HG03354 (cell line): ENCODE data around the gene TINCR.
"Not testable (repeated sequence)": the region's sequence is repeated elsewhere in the genome, so short reads cannot be mapped to it uniquely, and the experiment has no call there.

Experiments used
- ATAC-seq: cut with Tn5 transposase; IDR thresholded peaks from one replicate; pipeline ENCODE4 v1.9.1; 2021; ENCODE audit warnings: mild to moderate bottlenecking; ENCODE audit not compliant: unreplicated experiment, poor library complexity, severe bottlenecking

The TINCR gene

DNA sequence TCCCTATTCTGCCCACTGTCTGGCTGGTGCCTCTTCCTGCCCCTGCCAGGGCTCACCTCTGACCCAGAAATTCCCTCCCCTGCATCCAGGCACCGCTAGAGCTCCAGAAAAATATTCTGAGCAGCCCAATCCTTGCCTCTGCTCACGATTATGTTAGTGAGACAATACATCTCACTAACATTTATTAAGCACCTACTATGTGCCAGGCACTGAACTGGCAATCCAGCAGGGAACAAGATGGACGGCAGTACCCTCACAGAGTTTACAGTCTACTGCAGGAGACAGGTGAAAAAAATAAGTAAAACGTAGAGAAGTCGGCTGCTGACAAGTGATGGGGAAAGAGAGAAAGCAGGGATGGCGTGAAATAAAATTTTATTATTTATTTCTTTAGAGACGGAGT is 5.5 kb downstream of the TINCR start:
- no peak for ATAC-seq

DNA sequence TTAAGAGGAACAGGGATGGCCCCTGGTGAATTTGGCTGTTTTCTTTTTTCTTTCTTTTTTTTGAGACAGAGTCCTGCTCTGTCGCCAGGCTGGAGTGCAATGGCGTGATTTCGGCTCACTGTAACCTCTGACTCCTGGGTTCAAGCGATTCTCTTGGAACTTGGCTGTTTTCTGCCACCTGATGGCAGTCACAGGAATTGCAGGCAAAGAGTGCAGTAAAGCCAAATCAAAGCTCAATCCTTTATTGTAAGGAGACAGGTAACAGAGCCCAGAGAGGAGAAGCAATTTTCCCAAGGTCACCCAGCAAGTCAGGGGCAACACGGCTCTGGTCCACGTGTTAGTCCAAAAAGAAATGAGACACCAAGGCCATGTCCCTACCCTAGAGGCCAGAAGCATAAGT is 6.2 kb downstream of the TINCR start:
- ATAC-seq = no peak

- no peak for ATAC-seq
These were observed 7.6 kb downstream of the TINCR start for GRCh38 chr19:5560156-5560555.

DNA sequence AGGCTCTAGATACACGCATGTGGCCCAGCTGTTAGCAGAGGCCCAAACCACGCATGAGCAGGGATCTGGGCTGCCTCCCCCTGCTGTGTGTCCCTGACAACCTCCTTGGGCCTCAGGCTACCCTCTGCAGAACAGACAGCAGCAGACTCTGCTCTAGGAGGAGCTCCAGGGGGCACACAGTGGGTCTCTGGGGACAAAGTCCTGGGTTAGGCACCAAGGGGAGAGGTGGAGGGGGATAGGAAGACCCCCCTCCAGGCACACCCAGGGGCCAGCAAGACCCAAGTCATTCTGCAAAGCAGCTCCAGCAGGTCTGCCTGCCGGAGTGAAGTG is 8.0 kb downstream of the TINCR start:
- ATAC-seq = no peak

DNA sequence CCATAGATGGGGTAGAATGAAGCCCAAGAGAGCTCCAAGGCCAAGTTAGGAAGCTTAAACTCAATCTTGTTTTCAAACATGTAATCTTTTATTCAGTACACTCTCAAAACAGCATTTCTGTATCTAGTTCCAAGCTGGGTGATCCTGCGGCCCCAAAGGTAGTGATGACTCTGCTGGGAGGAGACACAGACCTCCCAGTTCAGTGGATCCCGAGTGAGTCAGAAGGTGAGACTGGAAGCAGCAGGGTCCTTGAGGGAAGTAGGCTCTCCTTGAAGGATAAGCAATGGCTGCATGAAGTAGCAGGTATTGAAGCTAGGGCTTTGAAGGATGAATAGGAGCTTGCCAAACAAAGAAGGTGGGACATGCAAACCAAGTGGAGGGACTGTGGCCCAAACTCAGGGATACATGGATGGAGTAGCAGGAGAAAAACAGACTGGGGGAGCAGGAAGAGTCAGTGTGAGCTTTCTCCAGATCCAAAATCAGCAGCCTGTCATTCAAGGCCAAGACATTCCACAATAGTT is 9.6 kb downstream of the TINCR start:
- ATAC-seq = no peak

- ATAC-seq = no peak
These were observed 10.1 kb downstream of the TINCR start for GRCh38 chr19:5557691-5558090.

DNA sequence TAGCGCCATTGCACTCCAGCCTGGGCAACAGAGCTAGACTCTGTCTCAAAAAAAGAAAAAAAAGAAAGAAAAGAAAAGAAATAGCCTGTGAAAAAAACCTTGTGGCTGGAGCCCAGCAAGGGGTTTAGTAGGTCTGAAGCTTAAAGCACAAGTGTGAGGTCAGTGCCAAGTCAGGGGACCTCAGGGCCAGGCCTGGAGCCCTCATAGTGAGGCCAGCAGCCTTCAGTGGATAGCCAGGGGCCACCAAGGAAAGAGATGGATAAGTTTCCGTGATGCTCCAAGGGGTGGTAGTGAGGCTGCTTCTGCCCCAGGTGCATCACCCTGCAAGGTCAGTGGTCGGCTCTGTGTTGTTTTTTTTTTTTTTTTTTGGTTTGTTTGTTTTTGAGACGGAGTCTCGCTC is 12.9 kb downstream of the TINCR start:
- no peak for ATAC-seq

DNA sequence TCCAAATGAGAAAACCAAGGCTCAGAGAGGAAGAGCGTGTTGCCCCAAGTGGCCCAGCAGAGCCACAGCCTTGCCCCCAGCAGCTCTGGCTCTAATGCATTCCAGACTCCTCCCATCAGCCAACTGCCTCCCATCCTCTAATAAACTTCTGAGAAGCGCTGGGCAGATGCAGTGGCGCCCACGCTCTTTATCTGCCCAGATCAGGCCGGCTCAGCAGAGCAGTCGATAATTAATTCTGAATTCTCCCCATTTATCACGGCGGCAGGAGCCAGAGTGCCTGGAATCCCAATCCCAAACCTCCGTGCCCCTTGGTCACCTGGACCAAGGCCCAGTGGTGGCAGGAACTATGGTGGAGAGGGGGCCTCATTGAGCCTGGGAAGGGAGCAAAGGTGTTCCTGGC is 13.9 kb downstream of the TINCR start:
- ATAC-seq = no peak

DNA sequence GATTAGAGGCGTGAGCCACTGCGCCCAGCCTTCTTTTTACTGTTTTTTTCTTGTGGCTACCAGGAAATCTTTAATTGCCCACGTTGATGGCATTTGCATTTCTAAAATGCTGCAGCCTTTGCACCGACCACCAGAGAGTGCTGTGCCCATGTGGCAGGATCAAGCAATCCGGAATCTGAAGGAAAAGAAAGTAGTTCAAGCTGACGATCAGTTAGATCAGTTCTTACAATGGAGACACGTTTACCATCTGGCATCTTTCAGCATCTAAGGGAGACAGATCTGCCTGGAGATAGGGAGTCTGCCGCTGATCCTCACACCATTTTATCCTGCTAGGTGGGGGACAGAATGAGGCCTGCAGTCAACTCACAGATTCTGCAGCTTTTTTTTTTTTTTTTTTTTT is 19.9 kb downstream of the TINCR start:
- ATAC-seq = no peak

- no peak for ATAC-seq
These were observed 21.8 kb downstream of the TINCR start for GRCh38 chr19:5545984-5546383.

GRCh38 chr19:5545051-5545450 is 22.7 kb downstream of the TINCR start:
- ATAC-seq = no peak

DNA sequence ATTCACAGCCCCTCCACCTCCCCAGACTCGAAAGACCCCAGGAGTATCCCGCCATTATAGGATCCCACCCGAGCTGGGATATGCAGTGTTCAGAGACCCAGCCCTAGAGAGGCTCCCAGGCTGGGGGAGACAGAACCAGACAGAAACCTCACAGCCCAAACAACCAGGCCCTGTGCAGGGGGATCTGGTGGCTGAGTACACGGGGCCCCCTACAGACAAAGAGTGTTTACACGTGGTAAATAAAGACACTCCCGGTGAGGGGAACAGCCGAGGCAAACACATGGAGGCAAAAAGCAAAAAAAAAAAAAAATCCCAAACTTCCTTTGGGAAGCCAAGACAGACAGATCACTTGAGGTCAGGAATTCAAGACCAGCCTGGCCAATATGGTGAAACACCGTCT is 25.1 kb downstream of the TINCR start:
- no peak for ATAC-seq

GRCh38 chr19:5541456-5541855 is 26.3 kb downstream of the TINCR start:
- no peak for ATAC-seq

DNA sequence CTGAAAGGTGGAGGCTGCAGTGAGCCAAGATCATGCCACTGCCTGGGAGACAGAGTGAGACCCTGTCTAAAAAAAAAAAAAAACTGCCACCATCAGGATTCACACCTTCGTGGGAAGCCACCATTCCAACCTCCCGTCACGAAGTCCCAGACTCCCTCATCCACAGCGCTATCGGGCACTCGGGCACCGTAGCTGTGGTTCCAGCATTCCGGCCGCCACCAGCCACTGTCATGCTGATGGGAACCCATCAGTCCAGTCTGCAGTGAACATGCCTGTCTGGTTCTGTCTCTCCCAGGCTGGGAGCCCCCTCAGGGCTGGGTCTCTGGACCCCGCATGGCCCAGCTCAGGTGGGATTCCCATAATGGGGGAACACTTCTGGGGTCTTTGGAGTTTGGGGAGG is 27.5 kb downstream of the TINCR start:
- ATAC-seq = no peak

GRCh38 chr19:5537870-5538269 is 29.9 kb downstream of the TINCR start:
- ATAC-seq = no peak

- ATAC-seq = not testable (repeated sequence)
These were observed 30.7 kb downstream of the TINCR start for GRCh38 chr19:5536982-5537579.

DNA sequence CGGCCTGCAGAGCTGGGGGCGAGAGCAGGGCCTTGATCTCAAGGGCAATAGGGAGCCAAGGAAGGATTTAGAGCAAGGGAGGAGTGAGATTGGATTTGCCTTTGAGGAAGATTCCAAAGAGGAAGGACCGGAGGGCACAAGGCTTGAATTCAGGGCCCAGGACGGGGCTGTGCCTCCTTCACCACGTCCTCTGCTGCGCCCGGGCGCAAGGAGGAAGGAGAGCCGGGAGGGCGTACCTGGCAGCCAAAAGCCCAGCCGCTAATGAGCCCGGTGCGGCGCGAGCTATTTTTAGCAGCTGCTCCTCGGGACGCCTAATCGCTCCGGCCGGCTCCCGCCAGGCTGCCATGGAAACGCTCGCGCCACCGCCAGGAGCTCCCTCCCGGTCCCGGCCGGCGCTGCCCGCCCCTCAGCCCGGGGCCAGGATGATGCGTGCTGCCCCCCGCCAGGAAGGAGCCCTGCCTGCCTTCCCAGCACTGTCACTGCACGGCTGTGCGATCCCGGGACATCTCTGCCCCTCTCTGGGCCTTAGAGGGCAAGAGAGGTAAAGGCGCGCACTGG is 31.3 kb downstream of the TINCR start:
- ATAC-seq = no peak

- ATAC-seq = no peak
These were observed 32.8 kb downstream of the TINCR start for GRCh38 chr19:5534787-5535586.

- ATAC-seq = no peak
These were observed 34.5 kb downstream of the TINCR start for GRCh38 chr19:5533257-5533656.

GRCh38 chr19:5530701-5531100 is 37.1 kb downstream of the TINCR start:
- ATAC-seq = no peak

- ATAC-seq = no peak
These were observed 41.1 kb downstream of the TINCR start for GRCh38 chr19:5526691-5527090.
